Astrocyte of the spinal cord (primary cell): ENCODE results near the gene NYAP1.
"Not testable (repeated sequence)": the region's sequence is repeated elsewhere in the genome, so short reads cannot be mapped to it uniquely, and the experiment has no call there.

Experiments
- DNase-seq: peaks from one replicate; pipeline ENCODE4 v3.0.0; 2011; ENCODE audit warnings: low read depth, low spot score
- H3K4me3 ChIP-seq: 2 replicates; pipeline ENCODE4 v1.5.1; 2011; ENCODE audit warnings: low read depth, mild to moderate bottlenecking, low read length, moderate library complexity
- CTCF ChIP-seq: IDR thresholded peaks from 2 replicates; pipeline ENCODE4 v1.5.1; 2012; ENCODE audit warnings: low read depth, mild to moderate bottlenecking, low read length, inconsistent platforms
- in situ Hi-C: cut with HindIII; loops from 2 replicates; pipeline ENCODE4 v1.10.0; 2017; ENCODE audit warnings: low sequenced_read_pairs

The NYAP1 gene

GRCh38 chr7:100517305-100517704 is 33.6 kb downstream of the NYAP1 start:
- no peak for DNase-seq
- in situ Hi-C loops, result no loop called here
- no peak for TF ChIP-seq CTCF
- H3K4me3 ChIP-seq, result no peak overlapping the region

GRCh38 chr7:100519580-100519979 is 35.9 kb downstream of the NYAP1 start:
- TF ChIP-seq CTCF, result no peak
- no peak for DNase-seq
- in situ Hi-C loops, result no loop called here
- H3K4me3 ChIP-seq, result no peak overlapping the region

GRCh38 chr7:100520138-100520537 is 36.4 kb downstream of the NYAP1 start:
- in situ Hi-C loops, result no loop called here
- no peak overlapping the region for H3K4me3 ChIP-seq
- no peak for TF ChIP-seq CTCF
- DNase-seq, result no peak

GRCh38 chr7:100521076-100521475 is 37.3 kb downstream of the NYAP1 start:
- no peak overlapping the region for H3K4me3 ChIP-seq
- in situ Hi-C loops, result no loop called here
- DNase-seq, result no peak
- no peak for TF ChIP-seq CTCF

GRCh38 chr7:100521909-100522593 is 38.3 kb downstream of the NYAP1 start:
- in situ Hi-C loops, DNase-seq, H3K4me3 ChIP-seq: not testable (repeated sequence)

GRCh38 chr7:100523192-100523591 is 39.5 kb downstream of the NYAP1 start:
- DNase-seq, H3K4me3 ChIP-seq, in situ Hi-C loops: not testable (repeated sequence)

GRCh38 chr7:100528108-100528866 is 44.6 kb downstream of the NYAP1 start:
- DNase-seq, H3K4me3 ChIP-seq, in situ Hi-C loops: not testable (repeated sequence)

GRCh38 chr7:100532165-100533022 is 48.7 kb downstream of the NYAP1 start:
- TF ChIP-seq CTCF, result no peak
- H3K4me3 ChIP-seq, result no peak overlapping the region
- in situ Hi-C loops, result no loop called here
- no peak for DNase-seq

- in situ Hi-C loops, H3K4me3 ChIP-seq, DNase-seq: not testable (repeated sequence)
These were observed 52.3 kb downstream of the NYAP1 start for GRCh38 chr7:100535982-100536381.

- H3K4me3 ChIP-seq, DNase-seq, in situ Hi-C loops: not testable (repeated sequence)
These were observed 53.0 kb downstream of the NYAP1 start for GRCh38 chr7:100536695-100537094.
